HG03520 (cell line): ENCODE data around the gene RGCC.

ENCODE experiments used
- ATAC-seq: cut with Tn5 transposase; IDR thresholded peaks from one replicate; pipeline ENCODE4 v1.9.1; 2021; ENCODE audit warnings: mild to moderate bottlenecking, moderate library complexity; ENCODE audit not compliant: unreplicated experiment

RGCC gene

DNA sequence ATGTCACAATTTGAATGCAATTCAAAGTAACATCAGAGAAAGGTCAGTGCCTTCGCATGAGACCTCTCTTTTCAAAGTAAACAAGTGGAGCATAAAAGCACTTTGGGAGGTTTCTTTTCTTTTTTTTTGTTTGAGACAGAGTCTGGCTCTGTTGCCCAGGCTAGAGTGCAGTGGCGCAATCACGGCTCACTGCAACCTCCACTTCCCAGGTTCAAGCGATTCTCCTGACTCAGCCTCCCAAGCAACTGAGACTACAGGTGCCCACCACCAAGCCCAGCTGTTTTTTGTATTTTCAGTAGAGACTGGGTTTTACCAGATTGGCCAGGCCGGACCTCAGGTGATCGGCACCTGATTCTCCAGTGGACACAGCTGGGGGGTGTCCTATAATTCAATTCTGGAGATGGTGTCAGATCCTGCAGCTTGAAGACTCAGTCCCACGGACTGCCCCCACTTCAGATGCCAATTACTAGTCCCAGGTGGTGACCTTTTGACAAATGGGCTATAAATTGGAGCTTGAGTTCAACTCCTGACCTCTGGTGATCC is 57.6 kb downstream of the RGCC start:
- ATAC-seq, result no peak

GRCh38 chr13:41515491-41516139 is 58.3 kb downstream of the RGCC start:
- no peak for ATAC-seq

DNA sequence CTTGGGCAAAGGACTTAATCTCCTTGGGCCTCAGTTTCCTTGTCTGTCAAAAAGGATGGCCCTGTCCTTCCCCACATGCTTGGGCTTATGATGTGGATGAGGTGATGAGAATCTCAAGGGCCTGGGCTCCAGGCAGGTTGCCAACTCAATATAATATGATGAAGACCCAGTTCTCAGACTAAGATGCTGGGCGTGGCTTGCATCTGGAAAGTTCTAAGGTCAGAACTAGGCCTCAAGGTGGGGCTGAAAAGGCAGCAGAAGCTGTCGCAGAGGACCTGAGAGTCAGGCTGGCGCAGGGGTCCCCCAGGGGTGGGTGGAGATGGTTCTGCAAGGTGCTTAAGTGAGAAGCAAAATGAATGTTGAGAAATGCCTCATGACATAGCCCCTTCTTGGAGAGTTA is 58.8 kb downstream of the RGCC start:
- ATAC-seq, result no peak

DNA sequence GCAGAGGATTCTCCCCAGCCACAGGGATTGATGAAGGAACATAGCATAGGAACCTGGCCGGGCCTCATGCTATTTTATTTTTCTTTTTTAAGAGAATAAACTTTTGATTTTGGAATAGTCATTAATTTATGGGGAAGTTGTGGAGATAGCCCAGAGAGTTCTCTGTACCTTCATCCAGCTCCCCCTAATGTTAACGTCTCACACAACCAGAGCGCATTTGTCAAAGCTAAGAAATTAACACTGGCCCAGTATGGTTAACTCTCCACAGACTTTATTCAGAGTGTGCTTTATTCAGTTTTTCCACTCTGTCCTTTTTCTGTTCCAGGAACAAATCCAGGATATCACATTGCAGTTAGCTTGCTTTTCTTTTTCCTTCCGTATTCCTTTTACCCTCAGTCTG is 59.4 kb downstream of the RGCC start:
- ATAC-seq, result no peak

DNA sequence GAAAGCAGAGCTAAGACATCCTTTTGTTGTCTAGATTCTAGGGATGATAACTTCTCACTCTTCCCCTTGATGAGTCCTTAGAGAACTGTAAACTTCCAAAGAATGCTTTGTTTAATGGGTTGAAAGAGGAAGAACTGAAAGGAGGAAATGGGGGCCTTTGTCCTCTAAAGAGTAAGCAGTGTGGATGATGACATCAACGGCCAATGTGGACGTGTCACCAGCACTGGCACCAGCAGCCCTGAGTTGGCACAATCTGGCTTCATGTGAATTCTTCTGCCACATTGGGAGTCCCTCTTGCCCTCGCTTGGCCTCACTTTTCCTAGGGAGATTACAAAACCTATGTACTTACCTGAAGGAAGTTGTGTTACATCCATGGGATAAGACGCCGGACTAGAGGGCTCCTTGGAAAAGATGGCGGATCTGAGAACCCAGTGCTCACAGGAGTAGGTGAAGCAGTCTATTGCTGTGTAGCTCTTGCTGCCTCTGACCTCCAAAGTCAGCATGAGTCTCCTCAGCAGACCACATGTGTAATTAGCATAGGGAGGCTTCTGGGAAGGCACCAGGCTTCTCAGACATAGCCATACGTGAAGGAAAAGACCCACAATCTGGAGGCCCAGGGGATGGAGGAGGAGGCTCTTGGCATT is 62.8 kb downstream of the RGCC start:
- ATAC-seq, result no peak
